ENCODE data around the gene ERCC6L2. TPM values are rescaled to one million over a fixed set of nuclear protein-coding genes. Genes with fewer than 3 reads are reported as not detected.

ERCC6L2 gene
- total RNA-seq, 2 donors from 2014 or later: 37.7 to 44.2 TPM

DNA sequence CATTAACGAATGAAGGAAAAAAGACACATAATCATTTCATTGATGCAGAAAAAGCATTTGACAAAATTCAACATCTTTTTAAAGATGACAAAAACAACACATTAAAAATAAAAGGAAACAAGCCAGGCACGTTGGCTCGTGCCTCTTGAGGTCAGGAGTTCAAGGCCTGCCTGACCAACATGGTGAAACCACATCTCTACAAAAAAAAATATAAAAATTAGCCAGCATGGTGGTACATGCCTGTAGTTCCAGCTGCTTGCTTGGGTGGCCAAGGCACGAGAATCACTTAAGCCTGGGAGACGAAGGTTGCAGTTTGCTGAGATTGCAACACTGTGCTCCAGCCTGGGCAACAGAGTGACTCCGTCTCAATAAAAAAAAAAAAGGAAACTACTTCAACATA, 77.0 kb downstream of the ERCC6L2 start:
- Mint-ChIP-seq H3K27me3 (ENCODE audit: insufficient read depth) (no peaks in the 10 kb centered on the region), H3K36me3 (ENCODE audit: low read depth) (peaks cover 87% of the 10 kb centered on the region), H3K9me3 (peaks cover 22% of the 10 kb centered on the region), H3K4me1 (no peaks in the 10 kb centered on the region), H3K27ac (no peak overlapping the region), H3K4me3 (no peak overlapping the region)
- no peak for TF ChIP-seq CTCF (conservative IDR thresholded peaks at IDR 0.05)
- 89 to 95% methylated on average over 5 to 6 of the region's 6 CpGs for WGBS, 2 experiments (ENCODE audit: insufficient coverage in 1 of 2, insufficient read length in 1 of 2)
- no peak for DNase-seq
- no peak overlapping the region for H3K9ac ChIP-seq (ENCODE audit: extremely low read depth, low read length, poor library complexity, severe bottlenecking)
- H3K36me3 ChIP-seq (ENCODE audit: control insufficient read depth, insufficient read depth, low read length): peaks cover 82% of the 10 kb centered on the region
- no peaks in the 10 kb centered on the region for H3K27me3 ChIP-seq (ENCODE audit: control insufficient read depth, insufficient read depth, low read length, poor library complexity, severe bottlenecking)
- peaks cover 67% of the 10 kb centered on the region for H3K9me3 ChIP-seq (ENCODE audit: control insufficient read depth, low read length)
- H3K4me3 ChIP-seq (ENCODE audit: low read length): no peak overlapping the region
- H3K27ac ChIP-seq (ENCODE audit: low read depth, low read length): no peak overlapping the region
- H3K4me1 ChIP-seq (ENCODE audit: control insufficient read depth, insufficient read depth, low read length): no peaks in the 10 kb centered on the region

DNA sequence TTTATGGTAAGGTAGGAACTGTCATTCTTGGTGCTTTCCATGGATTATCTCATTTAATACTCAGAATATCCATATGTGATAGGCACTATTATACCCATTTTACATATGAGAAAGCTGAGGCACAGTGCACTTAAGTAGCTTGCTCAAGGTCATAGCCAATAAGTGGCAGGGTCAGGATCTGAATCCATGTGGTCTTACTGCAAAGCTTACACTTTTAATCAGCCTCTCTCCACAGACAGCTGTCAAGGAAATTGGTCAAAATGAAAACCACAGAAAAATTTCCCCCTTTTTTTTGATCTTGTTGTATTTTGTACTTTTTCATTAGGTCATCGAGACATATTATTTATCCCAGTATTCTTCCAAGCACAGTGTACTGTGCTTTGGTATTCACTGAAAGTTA, 78.5 kb downstream of the ERCC6L2 start:
- Histone ChIP-seq H3K36me3 (ENCODE audit: control insufficient read depth, insufficient read depth, low read length) (peaks cover 70% of the 10 kb centered on the region), H3K9me3 (ENCODE audit: control insufficient read depth, low read length) (peaks cover 59% of the 10 kb centered on the region), H3K27ac (ENCODE audit: low read depth, low read length) (no peak overlapping the region), H3K9ac (ENCODE audit: extremely low read depth, low read length, poor library complexity, severe bottlenecking) (no peak overlapping the region), H3K4me3 (ENCODE audit: low read length) (no peak overlapping the region), H3K4me1 (ENCODE audit: control insufficient read depth, insufficient read depth, low read length) (no peaks in the 10 kb centered on the region), H3K27me3 (ENCODE audit: control insufficient read depth, insufficient read depth, low read length, poor library complexity, severe bottlenecking) (no peaks in the 10 kb centered on the region)
- Mint-ChIP-seq H3K9me3 (peaks cover 19% of the 10 kb centered on the region), H3K27ac (no peak overlapping the region), H3K36me3 (ENCODE audit: low read depth) (peaks cover 84% of the 10 kb centered on the region), H3K27me3 (ENCODE audit: insufficient read depth) (no peaks in the 10 kb centered on the region), H3K4me1 (no peaks in the 10 kb centered on the region), H3K4me3 (no peak overlapping the region)
- TF ChIP-seq CTCF (conservative IDR thresholded peaks at IDR 0.05): no peak
- WGBS, 2 experiments (ENCODE audit: insufficient coverage in 1 of 2, insufficient read length in 1 of 2): 92 to 100% methylated on average over 1 of the region's 1 CpG
- no peak for DNase-seq

DNA sequence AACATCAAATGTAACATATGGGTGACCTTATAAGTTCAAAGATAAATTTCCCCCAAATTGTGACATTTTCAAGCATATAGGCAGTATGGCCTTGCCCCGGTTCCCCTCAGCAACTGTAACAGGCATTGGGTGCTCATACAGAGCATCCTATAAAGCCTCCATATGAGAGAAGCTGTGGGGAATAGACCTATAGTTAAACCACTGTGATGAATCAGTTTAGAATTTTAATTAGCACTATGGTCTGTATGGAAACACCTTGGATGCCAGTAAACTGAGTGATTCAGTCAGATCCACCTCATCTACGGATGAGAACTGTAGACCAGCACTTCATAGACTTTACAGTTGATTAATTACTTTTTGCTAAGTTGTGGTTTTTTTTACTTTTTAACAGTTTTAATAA, 79.4 kb downstream of the ERCC6L2 start:
- 92% methylated on average over 2 of the region's 2 CpGs; no CpG with 5 or more reads in 1 of the 2 experiments for WGBS, 2 experiments (ENCODE audit: insufficient coverage in 1 of 2, insufficient read length in 1 of 2)
- H3K4me3 ChIP-seq (ENCODE audit: low read length): no peak overlapping the region
- peaks cover 67% of the 10 kb centered on the region for H3K36me3 ChIP-seq (ENCODE audit: control insufficient read depth, insufficient read depth, low read length)
- peaks cover 79% of the 10 kb centered on the region for H3K36me3 Mint-ChIP-seq (ENCODE audit: low read depth)
- no peaks in the 10 kb centered on the region for H3K27me3 Mint-ChIP-seq (ENCODE audit: insufficient read depth)
- TF ChIP-seq CTCF (conservative IDR thresholded peaks at IDR 0.05): no peak
- H3K4me1 ChIP-seq (ENCODE audit: control insufficient read depth, insufficient read depth, low read length): no peaks in the 10 kb centered on the region
- H3K27ac Mint-ChIP-seq: no peak overlapping the region
- peaks cover 19% of the 10 kb centered on the region for H3K9me3 Mint-ChIP-seq
- peaks cover 54% of the 10 kb centered on the region for H3K9me3 ChIP-seq (ENCODE audit: control insufficient read depth, low read length)
- H3K27ac ChIP-seq (ENCODE audit: low read depth, low read length): no peak overlapping the region
- H3K4me1 Mint-ChIP-seq: no peaks in the 10 kb centered on the region
- no peak overlapping the region for H3K4me3 Mint-ChIP-seq
- no peaks in the 10 kb centered on the region for H3K27me3 ChIP-seq (ENCODE audit: control insufficient read depth, insufficient read depth, low read length, poor library complexity, severe bottlenecking)
- no peak for DNase-seq
- H3K9ac ChIP-seq (ENCODE audit: extremely low read depth, low read length, poor library complexity, severe bottlenecking): no peak overlapping the region
